Caco-2 (cell line): ENCODE results near the gene TMEM217. TPM values are rescaled to one million over a fixed set of nuclear protein-coding genes. Genes with fewer than 3 reads are reported as not detected.
A peak's percentile ranks its signal among the peaks of the same experiment; 100 is the strongest.
"Not testable (repeated sequence)": the region's sequence is repeated elsewhere in the genome, so short reads cannot be mapped to it uniquely, and the experiment has no call there.

ENCODE experiments used
- BruUV-seq: library from RNA; stranded (reverse); fragments of 400-500 nt; replicated peaks from 2 replicates; lab custom pipeline; 2021; lab: Mats Ljungman, UMichigan
- CTCF ChIA-PET: fragments of 300-600 bp; sonication (Branson Sonifier 250); formaldehyde crosslinking; loops from one replicate; lab custom pipeline; 2022; ENCODE audit warnings: antibody characterized with exemption; lab: Charles Lee
- POLR2A ChIA-PET: fragments of 300-600 bp; sonication (Branson Sonifier 250); formaldehyde crosslinking; loops from one replicate; lab custom pipeline; 2022; ENCODE audit warnings: antibody characterized with exemption; lab: Charles Lee
- DNase-seq, 2 experiments: peaks; one replicate each; pipeline versions ENCODE4 v3.0.0 to v3.0.0-alpha.2; 2020 to 2022
- H3K27me3 ChIP-seq: replicated peaks from 2 replicates; pipeline ENCODE4 v1.6.0; 2011; ENCODE audit warnings: low read length; ENCODE audit not compliant: control insufficient read depth, insufficient read depth
- H3K36me3 ChIP-seq: 2 replicates; pipeline ENCODE4 v1.5.1; 2011; ENCODE audit warnings: low read length; ENCODE audit not compliant: control insufficient read depth, insufficient read depth
- H3K4me1 ChIP-seq: fragments of 250-450 bp; sonication (Bioruptor Pico); 2 replicates; pipeline ENCODE4 v1.5.1; 2020; ENCODE audit warnings: mild to moderate bottlenecking
- H3K4me3 ChIP-seq: 2 replicates; pipeline ENCODE4 v1.5.1; 2011; ENCODE audit warnings: low read depth, mild to moderate bottlenecking, control low read depth, low read length
- H3K9me3 ChIP-seq: fragments of 250-450 bp; sonication (Bioruptor Pico); 2 replicates; pipeline ENCODE4 v1.5.1; 2020; ENCODE audit warnings: mild to moderate bottlenecking, moderate library complexity
- H3K27ac Mint-ChIP-seq: one replicate; pipeline ENCODE4 v1.8.0; 2022; ENCODE audit warnings: mixed read lengths; ENCODE audit not compliant: unreplicated experiment
- H3K27me3 Mint-ChIP-seq: one replicate; pipeline ENCODE4 v1.8.0; 2022; ENCODE audit warnings: mixed read lengths; ENCODE audit not compliant: insufficient read depth, unreplicated experiment
- H3K36me3 Mint-ChIP-seq: one replicate; pipeline ENCODE4 v1.8.0; 2022; ENCODE audit warnings: mild to moderate bottlenecking, mixed read lengths; ENCODE audit not compliant: insufficient read depth, unreplicated experiment
- H3K4me1 Mint-ChIP-seq: one replicate; pipeline ENCODE4 v1.8.0; 2022; ENCODE audit warnings: low read depth, mixed read lengths; ENCODE audit not compliant: unreplicated experiment
- H3K4me3 Mint-ChIP-seq: one replicate; pipeline ENCODE4 v1.8.0; 2022; ENCODE audit warnings: mild to moderate bottlenecking, moderate library complexity, mixed read lengths; ENCODE audit not compliant: unreplicated experiment
- H3K9me3 Mint-ChIP-seq: one replicate; pipeline ENCODE4 v1.8.0; 2022; ENCODE audit warnings: mixed read lengths; ENCODE audit not compliant: unreplicated experiment
- intact Hi-C: fragments of 100-400 bp; cut with micrococcal nuclease; formaldehyde crosslinking; loops from one replicate; pipeline ENCODE4 v1.10.0; 2022; ENCODE audit not compliant: unreplicated experiment
- total RNA-seq: library from RNA; stranded (reverse); gene quantifications from 2 replicates; pipeline ENCODE4 v1.2.3, GENCODE V29; 2022
- TF ChIP-seq, protein P1 (sequence below), 2 experiments: fragments of 200-600 bp in 1 of 2; IDR thresholded peaks; 1 replicate in 1 of 2; 2 replicates in 1 of 2; pipeline versions ENCODE4 v1.5.1 to v1.8.0; 2011 to 2022; ENCODE audit warnings: antibody characterized with exemption in 1 of 2, control low read depth in 1 of 2, inconsistent platforms in 1 of 2, low read depth in 1 of 2, low read length in 1 of 2, mild to moderate bottlenecking in 1 of 2, moderate library complexity in 1 of 2; ENCODE audit not compliant: insufficient read depth in 1 of 2, severe bottlenecking in 1 of 2, unreplicated experiment in 1 of 2

TMEM217 gene
- total RNA-seq, 1 experiment from 2014 or later, result 1.6 TPM

DNA sequence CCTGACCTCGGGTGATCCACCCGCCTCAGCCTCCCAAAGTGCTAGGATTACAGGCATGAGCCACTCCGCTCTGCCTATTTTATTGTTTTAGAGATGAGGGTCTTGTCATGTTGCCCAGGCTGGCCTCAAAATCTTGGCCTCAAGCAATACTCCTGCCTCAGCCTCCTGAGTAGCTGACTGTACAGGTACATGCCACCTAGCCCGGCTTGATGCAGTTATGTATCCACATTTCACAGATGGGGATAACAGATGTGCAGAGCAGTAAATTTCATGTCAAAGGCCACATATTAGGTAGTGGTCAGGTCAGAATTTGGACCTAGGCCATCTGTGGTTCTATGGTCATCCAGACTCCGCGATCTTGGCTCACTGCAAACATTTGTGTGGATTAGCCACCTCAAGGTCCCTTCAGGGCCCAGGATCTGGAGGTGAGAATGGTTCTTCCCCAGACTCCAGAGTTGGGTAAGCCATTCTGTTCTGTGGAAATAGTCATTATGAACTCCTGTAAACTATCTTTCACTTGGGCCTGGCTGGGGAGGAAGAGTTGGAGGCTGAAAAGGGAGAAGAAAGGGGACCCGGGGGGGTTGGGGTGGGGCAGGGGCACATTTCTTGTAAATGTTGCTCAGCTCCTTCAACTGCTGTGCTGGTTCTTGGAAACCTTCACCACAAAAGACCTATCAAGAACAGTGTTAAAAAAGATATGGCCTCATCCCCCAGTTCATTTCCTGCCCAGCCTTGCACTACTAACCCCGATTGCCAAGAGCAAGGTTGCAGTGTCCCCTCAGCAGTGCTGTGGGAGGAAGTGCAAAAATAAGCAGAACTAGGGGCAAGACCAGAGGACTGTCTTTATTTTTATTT, 75.0 kb downstream of the TMEM217 start:
- no peak for DNase-seq
- H3K4me3 ChIP-seq, result no peak overlapping the region
- CTCF ChIA-PET, result no interaction called here
- Mint-ChIP-seq H3K27me3 (no peaks in the 10 kb centered on the region), H3K9me3 (no peaks in the 10 kb centered on the region), H3K27ac (peak overlapping the region; percentile 45), H3K4me3 (no peak overlapping the region), H3K36me3 (no peaks in the 10 kb centered on the region), H3K4me1 (no peaks in the 10 kb centered on the region)
- no peaks in the 10 kb centered on the region for H3K9me3 ChIP-seq
- intact Hi-C loops, result no loop called here
- no peaks in the 10 kb centered on the region for H3K27me3 ChIP-seq
- POLR2A ChIA-PET, result no interaction called here
- BruUV-seq, result no TSS peak
- no peaks in the 10 kb centered on the region for H3K36me3 ChIP-seq
- H3K4me1 ChIP-seq, result no peaks in the 10 kb centered on the region
- TF ChIP-seq, protein P1, sequence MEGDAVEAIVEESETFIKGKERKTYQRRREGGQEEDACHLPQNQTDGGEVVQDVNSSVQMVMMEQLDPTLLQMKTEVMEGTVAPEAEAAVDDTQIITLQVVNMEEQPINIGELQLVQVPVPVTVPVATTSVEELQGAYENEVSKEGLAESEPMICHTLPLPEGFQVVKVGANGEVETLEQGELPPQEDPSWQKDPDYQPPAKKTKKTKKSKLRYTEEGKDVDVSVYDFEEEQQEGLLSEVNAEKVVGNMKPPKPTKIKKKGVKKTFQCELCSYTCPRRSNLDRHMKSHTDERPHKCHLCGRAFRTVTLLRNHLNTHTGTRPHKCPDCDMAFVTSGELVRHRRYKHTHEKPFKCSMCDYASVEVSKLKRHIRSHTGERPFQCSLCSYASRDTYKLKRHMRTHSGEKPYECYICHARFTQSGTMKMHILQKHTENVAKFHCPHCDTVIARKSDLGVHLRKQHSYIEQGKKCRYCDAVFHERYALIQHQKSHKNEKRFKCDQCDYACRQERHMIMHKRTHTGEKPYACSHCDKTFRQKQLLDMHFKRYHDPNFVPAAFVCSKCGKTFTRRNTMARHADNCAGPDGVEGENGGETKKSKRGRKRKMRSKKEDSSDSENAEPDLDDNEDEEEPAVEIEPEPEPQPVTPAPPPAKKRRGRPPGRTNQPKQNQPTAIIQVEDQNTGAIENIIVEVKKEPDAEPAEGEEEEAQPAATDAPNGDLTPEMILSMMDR (IDR thresholded peaks at IDR 0.05; ENCODE audit: insufficient read depth in 1 of 2, low read depth in 1 of 2, low read length in 1 of 2, severe bottlenecking in 1 of 2, unreplicated experiment in 1 of 2), result no peak

DNA sequence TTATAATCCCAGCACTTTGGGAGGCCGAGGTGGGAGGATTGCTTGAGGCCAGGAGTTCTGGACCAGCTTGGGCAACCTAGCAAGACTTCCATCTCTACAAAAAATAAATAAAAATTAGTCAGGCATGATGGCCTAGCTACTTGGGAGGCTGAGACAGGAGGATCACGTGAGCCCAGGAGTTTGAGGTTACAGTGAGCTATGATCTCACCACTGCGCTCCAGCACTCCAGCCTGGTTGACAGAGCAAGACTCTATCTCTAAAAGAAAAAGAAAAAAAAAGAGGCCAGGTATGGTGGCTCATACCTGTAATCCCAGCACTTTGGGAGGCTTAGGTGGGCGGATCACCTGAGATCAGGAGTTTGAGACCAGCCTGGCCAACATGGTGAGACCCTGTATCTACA, 77.3 kb downstream of the TMEM217 start:
- H3K4me1 ChIP-seq, BruUV-seq, intact Hi-C loops, H3K4me1 Mint-ChIP-seq, H3K36me3 ChIP-seq, H3K9me3 ChIP-seq, H3K27ac Mint-ChIP-seq, H3K36me3 Mint-ChIP-seq, DNase-seq, H3K27me3 Mint-ChIP-seq, H3K9me3 Mint-ChIP-seq, H3K4me3 Mint-ChIP-seq, H3K4me3 ChIP-seq, H3K27me3 ChIP-seq: not testable (repeated sequence)
- ChIA-PET CTCF (interaction anchor here (0.6 to 0.7 kb wide), 2 partner anchors 30 to 56 kb away, joined by 3 to 5 read pairs; no protein-coding TSS in a partner anchor), POLR2A (interaction anchor here (1.1 kb wide), 1 partner anchor 24 kb away, joined by 5 read pairs; no protein-coding TSS in a partner anchor)

DNA sequence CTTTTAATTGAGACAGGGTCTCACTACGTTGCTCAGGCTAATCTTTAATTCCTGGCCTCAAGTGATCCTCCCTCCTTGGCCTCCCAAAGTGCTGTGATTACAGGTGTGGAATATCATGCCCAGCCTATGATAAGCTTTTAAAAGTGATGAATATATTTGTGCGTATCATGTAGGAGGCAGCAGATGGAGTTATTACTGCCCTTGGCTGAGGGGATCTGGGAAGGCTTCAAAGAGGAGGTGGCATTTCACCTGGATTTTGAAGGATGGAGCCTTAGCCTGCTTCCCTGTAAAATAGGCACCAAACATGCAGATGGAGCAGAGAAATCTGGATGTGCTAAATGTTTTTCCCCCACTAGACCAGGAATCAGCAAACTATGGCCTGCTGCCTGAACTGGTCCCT, 77.9 kb downstream of the TMEM217 start:
- DNase-seq, result no peak
- no peaks in the 10 kb centered on the region for H3K4me1 Mint-ChIP-seq
- no TSS peak for BruUV-seq
- no peak overlapping the region for H3K4me3 ChIP-seq
- H3K36me3 ChIP-seq, result no peaks in the 10 kb centered on the region
- H3K27me3 Mint-ChIP-seq, result no peaks in the 10 kb centered on the region
- H3K9me3 ChIP-seq, result no peaks in the 10 kb centered on the region
- no peak overlapping the region for H3K27ac Mint-ChIP-seq
- no peaks in the 10 kb centered on the region for H3K9me3 Mint-ChIP-seq
- TF ChIP-seq, protein P1 (IDR thresholded peaks at IDR 0.05; ENCODE audit: insufficient read depth in 1 of 2, low read depth in 1 of 2, low read length in 1 of 2, severe bottlenecking in 1 of 2, unreplicated experiment in 1 of 2), result no peak
- ChIA-PET CTCF (interaction anchor here (0.7 kb wide), 1 partner anchor 30 kb away, joined by 3 read pairs; no protein-coding TSS in a partner anchor), POLR2A (no interaction called here)
- H3K4me3 Mint-ChIP-seq, result no peak overlapping the region
- H3K27me3 ChIP-seq, result no peaks in the 10 kb centered on the region
- peaks cover 11% of the 10 kb centered on the region for H3K36me3 Mint-ChIP-seq
- no peaks in the 10 kb centered on the region; the same call in 1 of the 2 replicates for H3K4me1 ChIP-seq
- intact Hi-C loops, result no loop called here
